H1 (cell line): ENCODE results near the gene SCRN1. TPM values are rescaled to one million over a fixed set of nuclear protein-coding genes. Genes with fewer than 3 reads are reported as not detected.

Experiments used
- RBBP5 ChIP-seq: IDR thresholded peaks from 2 replicates; pipeline ENCODE4 v1.7.1; 2012; ENCODE audit warnings: low read depth, mild to moderate bottlenecking, inconsistent platforms, low read length, moderate library complexity, borderline replicate concordance
- SIX5 ChIP-seq: IDR thresholded peaks from 2 replicates; pipeline ENCODE4 v1.6.1; 2011; ENCODE audit warnings: mild to moderate bottlenecking, low read depth, low read length
- SP4 ChIP-seq: IDR thresholded peaks from 2 replicates; pipeline ENCODE4 v1.6.1; 2012; ENCODE audit warnings: low read length, inconsistent platforms
- TEAD4 ChIP-seq: IDR thresholded peaks from 2 replicates; pipeline ENCODE4 v1.6.1; 2012; ENCODE audit warnings: low read depth, low read length, inconsistent platforms, mixed read lengths
- polyA plus RNA-seq, 7 experiments: library from polyadenylated mRNA; depleted of rRNA in 3 of 7; stranded (reverse) in 5 of 7; unstranded in 2 of 7; fragments of >200 nt in 5 of 7; fragments of 200-250 nt in 2 of 7; gene quantifications; 1 replicate in 5 of 7; 2 replicates in 1 of 7; 4 replicates in 1 of 7; pipeline versions ENCODE4 v1.2.1 to v1.2.3, GENCODE V29; 2011 to 2013; ENCODE audit warnings: missing spikeins in 2 of 7, mixed read lengths in 2 of 7
- total RNA-seq: library from RNA; stranded (reverse); fragmentation: NEBNext Ultra II Directional; extraction: Animal tissue kit (Norgen Biotek cat#: 25700); gene quantifications from 2 replicates; pipeline ENCODE4 v1.2.1, GENCODE V29; 2021
- TF ChIP-seq, protein P1 (sequence below): IDR thresholded peaks from 2 replicates; pipeline ENCODE4 v1.6.1; 2012; ENCODE audit warnings: low read length, inconsistent platforms

The SCRN1 gene
- total and polyA plus RNA-seq, 2 of the 8 experiments (the other 6 are each of a cell fraction or from before 2014, with no cell fraction given) = 36.0 to 75.8 TPM

DNA sequence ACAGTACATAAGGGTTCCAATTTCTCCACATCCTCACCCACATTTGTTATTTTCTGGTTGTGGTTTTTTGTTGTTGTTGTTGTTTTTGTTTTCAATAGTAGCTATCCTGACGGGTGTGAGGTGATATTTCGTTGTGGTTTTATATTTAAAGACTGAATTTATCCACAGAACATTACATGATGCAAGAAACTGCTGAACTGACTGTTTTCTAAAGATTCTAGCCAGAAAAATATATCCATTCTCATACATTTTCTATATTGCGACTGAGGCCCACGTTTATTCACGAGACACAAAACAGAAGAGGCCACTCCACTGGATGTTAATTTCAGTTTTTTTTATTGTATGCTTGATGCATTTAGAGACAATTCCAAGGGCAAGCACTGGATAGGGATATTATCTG, 69.8 kb downstream of the SCRN1 start (continued):
- TF ChIP-seq TEAD4 (no peak), SP4 (no peak), RBBP5 (no peak), SIX5 (no peak)
- TF ChIP-seq, protein P1, sequence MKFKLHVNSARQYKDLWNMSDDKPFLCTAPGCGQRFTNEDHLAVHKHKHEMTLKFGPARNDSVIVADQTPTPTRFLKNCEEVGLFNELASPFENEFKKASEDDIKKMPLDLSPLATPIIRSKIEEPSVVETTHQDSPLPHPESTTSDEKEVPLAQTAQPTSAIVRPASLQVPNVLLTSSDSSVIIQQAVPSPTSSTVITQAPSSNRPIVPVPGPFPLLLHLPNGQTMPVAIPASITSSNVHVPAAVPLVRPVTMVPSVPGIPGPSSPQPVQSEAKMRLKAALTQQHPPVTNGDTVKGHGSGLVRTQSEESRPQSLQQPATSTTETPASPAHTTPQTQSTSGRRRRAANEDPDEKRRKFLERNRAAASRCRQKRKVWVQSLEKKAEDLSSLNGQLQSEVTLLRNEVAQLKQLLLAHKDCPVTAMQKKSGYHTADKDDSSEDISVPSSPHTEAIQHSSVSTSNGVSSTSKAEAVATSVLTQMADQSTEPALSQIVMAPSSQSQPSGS = no peak
- TF ChIP-seq, all 59 proteins: peak for 0
